ENCODE measurements around the gene ADCYAP1R1.

- TF ChIP-seq CTCF (IDR thresholded peaks at IDR 0.05; ENCODE audit: low read depth, low read length): peak; percentile 68
- TF ChIP-seq EZH2phosphoT487 (IDR thresholded peaks at IDR 0.05; ENCODE audit: low read depth): no peak
Observed at GRCh38 chr7:31134246-31135188, 82.4 kb downstream of the ADCYAP1R1 start.

Measured in OCI-LY3 (cell line).